Activated T-helper 2 cell treated with anti-CD3 and anti-CD28 coated beads, Interferon-gamma antibody, Interleukin-2, Interleukin-4, amounts not matched to agents 10 μg/mL and 5 μg/mL and 100 μg/mL, durations not matched to agents 14 hours and 24 hours and 36 hours (primary cell): Measurements from ENCODE around the gene RPL23. TPM values are rescaled to one million over a fixed set of nuclear protein-coding genes. Genes with fewer than 3 reads are reported as not detected.

ENCODE experiments used
- DNase-seq: peaks from one replicate; pipeline ENCODE4 v3.0.0; 2021; ENCODE audit warnings: low spot score
- H3K27ac Mint-ChIP-seq: one replicate; pipeline ENCODE4 v1.8.0; 2021; ENCODE audit warnings: mixed read lengths
- H3K27me3 Mint-ChIP-seq: one replicate; pipeline ENCODE4 v1.8.0; 2021; ENCODE audit warnings: low read depth, mixed read lengths
- H3K36me3 Mint-ChIP-seq: one replicate; pipeline ENCODE4 v1.8.0; 2021; ENCODE audit warnings: low read depth, mixed read lengths
- H3K4me1 Mint-ChIP-seq: one replicate; pipeline ENCODE4 v1.8.0; 2021; ENCODE audit warnings: low read depth, mixed read lengths
- H3K4me3 Mint-ChIP-seq: one replicate; pipeline ENCODE4 v1.8.0; 2021; ENCODE audit warnings: low read depth, mild to moderate bottlenecking, moderate library complexity, mixed read lengths
- H3K9me3 Mint-ChIP-seq: one replicate; pipeline ENCODE4 v1.8.0; 2021; ENCODE audit warnings: mixed read lengths
- intact Hi-C: fragments of 100-400 bp; cut with micrococcal nuclease; formaldehyde crosslinking; loops from one replicate; pipeline ENCODE4 v1.15.1; 2023
- total RNA-seq: library from RNA; stranded (reverse); gene quantifications from 2 replicates; pipeline ENCODE4 v1.2.3, GENCODE V29; 2022

The RPL23 gene
- total RNA-seq, 1 donor from 2014 or later, result 1,796 TPM

- no peak for DNase-seq
- intact Hi-C loops, result loop anchor here (5.0 kb wide), 2 partner anchors 149 to 301 kb away; partner anchors contain the start of gene PLXDC1
- H3K36me3 Mint-ChIP-seq, result peaks cover 65% of the 10 kb centered on the region
- peaks cover 26% of the 10 kb centered on the region for H3K4me1 Mint-ChIP-seq
- peak overlapping the region; percentile 98 for H3K4me3 Mint-ChIP-seq
- H3K27ac Mint-ChIP-seq, result peak overlapping the region; percentile 61
- no peaks in the 10 kb centered on the region for H3K9me3 Mint-ChIP-seq
- no peaks in the 10 kb centered on the region for H3K27me3 Mint-ChIP-seq
Measured at GRCh38 chr17:38851434-38851833, 2.1 kb downstream of the RPL23 start.

DNA sequence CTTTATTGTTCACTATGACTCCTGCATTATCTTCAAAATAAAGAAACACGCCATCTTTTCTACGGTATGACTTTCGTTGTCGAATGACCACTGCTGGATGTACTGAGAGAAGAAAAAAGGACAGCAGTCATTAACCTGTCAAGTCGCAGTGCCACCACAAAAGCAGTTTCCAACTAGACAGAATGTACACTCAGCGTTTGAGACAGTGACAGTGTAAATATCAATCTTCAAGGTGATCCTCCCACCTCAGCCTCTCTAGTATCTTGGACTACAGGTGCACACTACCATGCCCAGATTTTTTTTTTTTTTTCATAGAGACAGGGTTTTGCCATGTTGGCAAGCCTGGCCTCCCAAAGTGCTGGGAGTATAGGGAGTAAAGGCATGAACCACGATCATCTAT is 3.1 kb downstream of the RPL23 start:
- Mint-ChIP-seq H3K36me3 (peaks cover 66% of the 10 kb centered on the region), H3K4me1 (peaks cover 26% of the 10 kb centered on the region), H3K4me3 (peak overlapping the region; percentile 98), H3K27me3 (no peaks in the 10 kb centered on the region), H3K9me3 (no peaks in the 10 kb centered on the region), H3K27ac (peak overlapping the region; percentile 42)
- intact Hi-C loops, result loop anchor here (5.0 kb wide), 2 partner anchors 148 to 302 kb away; partner anchors contain the start of gene PLXDC1
- DNase-seq, result no peak

- no peak for DNase-seq
- no peaks in the 10 kb centered on the region for H3K27me3 Mint-ChIP-seq
- no peaks in the 10 kb centered on the region for H3K9me3 Mint-ChIP-seq
- H3K4me3 Mint-ChIP-seq, result peak overlapping the region; percentile 10
- intact Hi-C loops, result no loop called here
- H3K36me3 Mint-ChIP-seq, result peaks cover 66% of the 10 kb centered on the region
- H3K27ac Mint-ChIP-seq, result no peak overlapping the region
- peaks cover 19% of the 10 kb centered on the region for H3K4me1 Mint-ChIP-seq
Measured at GRCh38 chr17:38848939-38849605, 4.4 kb downstream of the RPL23 start.

DNA sequence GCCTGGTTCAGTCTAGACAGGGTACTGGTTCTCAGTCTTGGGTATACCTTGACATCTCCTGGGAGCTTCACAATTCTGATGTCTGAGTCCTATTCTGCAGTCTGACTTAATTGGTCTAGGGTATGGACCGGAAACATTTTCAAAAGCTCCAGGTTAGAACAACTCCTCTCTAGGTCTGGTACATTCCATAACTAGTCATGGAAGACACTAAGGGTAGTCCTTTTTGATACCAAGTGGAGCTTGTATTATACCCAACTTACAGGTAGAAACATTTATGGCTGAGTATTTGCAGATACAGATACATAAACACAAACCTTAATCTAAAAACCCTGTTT is 5.0 kb downstream of the RPL23 start:
- intact Hi-C loops, result no loop called here
- no peak for DNase-seq
- no peak overlapping the region for H3K27ac Mint-ChIP-seq
- peaks cover 64% of the 10 kb centered on the region for H3K36me3 Mint-ChIP-seq
- H3K4me3 Mint-ChIP-seq, result no peak overlapping the region
- H3K27me3 Mint-ChIP-seq, result no peaks in the 10 kb centered on the region
- no peaks in the 10 kb centered on the region for H3K9me3 Mint-ChIP-seq
- peaks cover 15% of the 10 kb centered on the region for H3K4me1 Mint-ChIP-seq

GRCh38 chr17:38844261-38844757 is 9.2 kb downstream of the RPL23 start:
- Mint-ChIP-seq H3K9me3 (no peaks in the 10 kb centered on the region), H3K36me3 (peaks cover 23% of the 10 kb centered on the region), H3K27me3 (no peaks in the 10 kb centered on the region), H3K4me1 (no peaks in the 10 kb centered on the region), H3K4me3 (no peak overlapping the region), H3K27ac (no peak overlapping the region)
- intact Hi-C loops, result no loop called here
- no peak for DNase-seq

GRCh38 chr17:38825762-38826247 is 27.7 kb downstream of the RPL23 start:
- Mint-ChIP-seq H3K4me1 (peaks cover 20% of the 10 kb centered on the region), H3K9me3 (no peaks in the 10 kb centered on the region), H3K4me3 (peak overlapping the region; percentile 98), H3K27me3 (no peaks in the 10 kb centered on the region), H3K27ac (peak overlapping the region; percentile 99), H3K36me3 (peaks cover 17% of the 10 kb centered on the region)
- intact Hi-C loops, result loop anchor here (1.0 kb wide), 3 partner anchors 27 to 125 kb away; partner anchors contain the start of genes PSMB3 and RPL23
- DNase-seq, result no peak

DNA sequence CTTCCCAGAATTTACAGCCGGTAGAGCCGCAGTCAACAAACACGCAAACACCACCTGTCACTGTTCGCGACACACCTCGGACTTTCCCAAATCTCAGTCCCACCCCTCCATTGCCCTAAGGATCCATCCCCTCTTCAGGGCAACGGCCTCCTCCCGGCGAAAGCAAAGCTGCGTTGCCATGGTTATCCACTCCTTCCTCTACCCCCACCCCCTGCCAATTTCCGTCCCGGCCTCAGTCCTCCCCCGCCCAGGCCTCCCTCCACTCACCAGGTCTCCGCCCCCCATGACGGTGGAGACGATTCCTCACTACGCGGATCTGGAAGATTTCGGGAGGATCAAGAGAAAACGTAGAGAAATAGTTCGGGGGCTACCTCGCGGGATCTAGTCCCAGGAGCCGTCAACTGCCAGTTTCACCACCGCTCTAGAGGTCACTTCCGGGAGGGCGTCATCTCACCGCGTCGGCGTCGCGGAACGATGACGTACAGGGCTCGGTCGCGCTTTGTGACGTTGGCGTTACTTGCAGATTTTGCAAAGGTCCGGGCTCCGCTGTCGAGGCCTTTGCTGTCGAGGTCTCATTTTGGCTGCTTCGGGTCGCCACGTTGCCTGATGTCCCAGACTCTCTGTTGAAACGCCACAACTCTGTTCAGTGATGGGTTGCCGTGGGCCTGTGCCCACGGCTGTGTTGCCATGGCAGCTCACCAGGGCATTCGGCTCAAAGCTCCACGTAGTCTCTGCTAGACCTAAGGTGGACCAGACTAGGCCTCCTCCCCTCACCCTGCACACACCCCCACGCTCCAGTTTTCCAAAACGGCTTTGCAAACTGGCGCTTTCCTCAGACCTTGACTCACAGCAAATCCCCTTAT is 28.4 kb downstream of the RPL23 start, which contains the start of gene CWC25:
CWC25 (minus strand) TSS at position 423 of the 863 bp plus-strand sequence; CDS start at position 285, 138 bp downstream.
- Mint-ChIP-seq H3K36me3 (peaks cover 24% of the 10 kb centered on the region), H3K4me1 (peaks cover 20% of the 10 kb centered on the region), H3K27me3 (no peaks in the 10 kb centered on the region), H3K4me3 (peak within 1 kb of the TSS; percentile 98), H3K9me3 (no peaks in the 10 kb centered on the region), H3K27ac (peak within 1 kb of the TSS; percentile 99)
- DNase-seq, result peak; percentile 97
- intact Hi-C loops, result loop anchor here (1.0 kb wide), 3 partner anchors 28 to 124 kb away; partner anchors contain the start of genes PSMB3 and RPL23

- no peak overlapping the region for H3K27ac Mint-ChIP-seq
- no peaks in the 10 kb centered on the region for H3K9me3 Mint-ChIP-seq
- DNase-seq, result no peak
- intact Hi-C loops, result no loop called here
- no peaks in the 10 kb centered on the region for H3K27me3 Mint-ChIP-seq
- no peak overlapping the region for H3K4me3 Mint-ChIP-seq
- H3K36me3 Mint-ChIP-seq, result peaks cover 47% of the 10 kb centered on the region
- H3K4me1 Mint-ChIP-seq, result peaks cover 6% of the 10 kb centered on the region
Measured at GRCh38 chr17:38815576-38816193, 37.8 kb downstream of the RPL23 start.

DNA sequence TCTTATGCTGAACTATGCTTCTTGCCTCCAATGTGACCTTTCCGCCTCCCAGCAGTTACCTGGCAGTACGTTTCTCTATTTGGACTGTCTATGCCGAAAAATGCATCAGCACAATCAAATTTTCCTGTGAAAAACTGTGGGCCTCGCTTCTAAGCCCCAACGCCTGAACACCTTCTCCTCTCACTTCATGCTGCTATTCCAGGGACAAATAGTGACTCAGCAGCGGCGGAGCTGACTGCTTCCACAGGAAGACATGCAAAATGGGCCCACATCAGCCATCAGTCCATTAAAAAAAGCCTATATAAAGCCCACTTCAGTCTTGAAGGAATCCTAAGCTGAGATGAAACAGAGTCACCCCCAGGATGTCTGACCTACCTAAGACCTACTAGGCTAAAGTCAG is 43.7 kb downstream of the RPL23 start:
- no peak for DNase-seq
- no peak overlapping the region for H3K27ac Mint-ChIP-seq
- no peaks in the 10 kb centered on the region for H3K27me3 Mint-ChIP-seq
- no peaks in the 10 kb centered on the region for H3K9me3 Mint-ChIP-seq
- H3K4me3 Mint-ChIP-seq, result no peak overlapping the region
- intact Hi-C loops, result no loop called here
- no peaks in the 10 kb centered on the region for H3K4me1 Mint-ChIP-seq
- peaks cover 59% of the 10 kb centered on the region for H3K36me3 Mint-ChIP-seq

GRCh38 chr17:38800237-38800760 is 53.2 kb downstream of the RPL23 start:
- H3K4me1 Mint-ChIP-seq, result peaks cover 30% of the 10 kb centered on the region
- H3K4me3 Mint-ChIP-seq, result peak overlapping the region; percentile 77
- no peaks in the 10 kb centered on the region for H3K27me3 Mint-ChIP-seq
- peak overlapping the region; percentile 68 for H3K27ac Mint-ChIP-seq
- no peaks in the 10 kb centered on the region for H3K9me3 Mint-ChIP-seq
- H3K36me3 Mint-ChIP-seq, result peaks cover 62% of the 10 kb centered on the region
- intact Hi-C loops, result no loop called here
- DNase-seq, result no peak

DNA sequence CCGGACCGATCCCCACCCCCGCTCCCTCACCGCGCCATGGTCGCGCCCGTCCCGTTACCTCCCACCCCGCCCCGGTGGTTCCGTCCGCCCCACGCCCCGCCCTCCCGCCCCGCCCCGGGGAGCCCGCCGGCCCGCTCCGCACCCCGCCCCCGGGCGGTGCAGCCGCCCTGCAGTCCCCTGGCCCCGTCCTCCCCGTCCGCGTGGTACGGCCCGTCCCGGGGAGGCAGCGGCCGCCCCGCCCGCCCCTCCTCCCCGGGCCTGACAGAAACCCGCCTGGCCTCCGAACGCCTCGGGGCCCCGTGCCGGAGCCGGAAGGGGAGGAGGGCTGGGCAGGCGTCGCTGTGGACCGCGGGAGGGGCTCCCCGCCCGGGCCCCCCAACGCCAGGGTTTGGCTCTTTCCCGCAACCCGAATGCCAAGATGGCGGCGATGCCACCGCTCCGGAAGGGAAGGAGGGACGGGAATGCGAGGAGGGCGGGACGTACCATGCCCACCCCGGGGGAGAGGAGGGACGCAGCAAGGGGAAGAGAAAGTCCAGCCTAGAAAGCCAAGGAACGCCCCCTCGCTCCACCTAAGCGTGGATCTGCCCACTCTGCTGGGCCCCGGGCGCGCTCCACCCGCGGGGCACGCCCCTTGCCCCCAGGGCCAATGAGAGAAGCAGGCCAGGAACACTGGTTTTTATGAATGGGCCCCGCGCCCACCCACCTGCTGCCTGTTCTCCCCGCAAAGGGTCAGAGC is 53.9 kb downstream of the RPL23 start, which contains the start of gene PIP4K2B:
PIP4K2B (minus strand) TSS at position 56 of the 736 bp plus-strand sequence. CDS start 132 bp downstream, outside the sequence.
- H3K36me3 Mint-ChIP-seq, result peaks cover 62% of the 10 kb centered on the region
- intact Hi-C loops, result loop anchor here (1.0 to 5.0 kb wide), 3 partner anchors 47 to 353 kb away; partner anchors contain the start of genes PLXDC1 and PSMB3
- peak within 1 kb of the TSS; percentile 98 for H3K4me3 Mint-ChIP-seq
- H3K4me1 Mint-ChIP-seq, result peaks cover 30% of the 10 kb centered on the region
- peak; percentile 86 for DNase-seq
- H3K27ac Mint-ChIP-seq, result peak within 1 kb of the TSS; percentile 91
- no peaks in the 10 kb centered on the region for H3K27me3 Mint-ChIP-seq
- H3K9me3 Mint-ChIP-seq, result no peaks in the 10 kb centered on the region
